Measurements from ENCODE around the gene NTNG1. TPM values are rescaled to one million over a fixed set of nuclear protein-coding genes. Genes with fewer than 3 reads are reported as not detected.

NTNG1 gene
- total RNA-seq, 4 donors from 2014 or later = 0.44 to 0.98 (median 0.51) TPM; not detected in 1

DNA sequence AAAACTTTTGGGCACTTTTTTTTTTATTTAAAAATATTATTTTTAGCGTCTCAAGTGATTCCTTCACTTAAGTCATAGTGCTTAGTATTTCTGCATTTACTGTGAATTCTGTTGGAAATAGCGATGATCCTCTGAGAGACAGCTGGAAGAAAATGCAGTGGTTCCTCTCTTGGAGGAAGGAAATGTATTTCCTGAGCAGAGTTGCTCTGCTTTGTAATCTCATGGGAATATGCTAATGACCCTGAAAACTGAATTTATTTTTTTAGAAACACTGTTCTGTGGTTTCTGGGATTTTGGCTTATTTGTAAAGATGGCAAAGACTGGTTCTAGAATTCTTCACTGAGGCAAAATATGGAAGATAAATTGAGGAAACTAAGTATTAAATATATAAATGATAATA lies 88.9 kb downstream of the NTNG1 start:
- TF ChIP-seq, protein P1, sequence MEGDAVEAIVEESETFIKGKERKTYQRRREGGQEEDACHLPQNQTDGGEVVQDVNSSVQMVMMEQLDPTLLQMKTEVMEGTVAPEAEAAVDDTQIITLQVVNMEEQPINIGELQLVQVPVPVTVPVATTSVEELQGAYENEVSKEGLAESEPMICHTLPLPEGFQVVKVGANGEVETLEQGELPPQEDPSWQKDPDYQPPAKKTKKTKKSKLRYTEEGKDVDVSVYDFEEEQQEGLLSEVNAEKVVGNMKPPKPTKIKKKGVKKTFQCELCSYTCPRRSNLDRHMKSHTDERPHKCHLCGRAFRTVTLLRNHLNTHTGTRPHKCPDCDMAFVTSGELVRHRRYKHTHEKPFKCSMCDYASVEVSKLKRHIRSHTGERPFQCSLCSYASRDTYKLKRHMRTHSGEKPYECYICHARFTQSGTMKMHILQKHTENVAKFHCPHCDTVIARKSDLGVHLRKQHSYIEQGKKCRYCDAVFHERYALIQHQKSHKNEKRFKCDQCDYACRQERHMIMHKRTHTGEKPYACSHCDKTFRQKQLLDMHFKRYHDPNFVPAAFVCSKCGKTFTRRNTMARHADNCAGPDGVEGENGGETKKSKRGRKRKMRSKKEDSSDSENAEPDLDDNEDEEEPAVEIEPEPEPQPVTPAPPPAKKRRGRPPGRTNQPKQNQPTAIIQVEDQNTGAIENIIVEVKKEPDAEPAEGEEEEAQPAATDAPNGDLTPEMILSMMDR (IDR thresholded peaks at IDR 0.05; ENCODE audit: low read depth) = no peak

DNA sequence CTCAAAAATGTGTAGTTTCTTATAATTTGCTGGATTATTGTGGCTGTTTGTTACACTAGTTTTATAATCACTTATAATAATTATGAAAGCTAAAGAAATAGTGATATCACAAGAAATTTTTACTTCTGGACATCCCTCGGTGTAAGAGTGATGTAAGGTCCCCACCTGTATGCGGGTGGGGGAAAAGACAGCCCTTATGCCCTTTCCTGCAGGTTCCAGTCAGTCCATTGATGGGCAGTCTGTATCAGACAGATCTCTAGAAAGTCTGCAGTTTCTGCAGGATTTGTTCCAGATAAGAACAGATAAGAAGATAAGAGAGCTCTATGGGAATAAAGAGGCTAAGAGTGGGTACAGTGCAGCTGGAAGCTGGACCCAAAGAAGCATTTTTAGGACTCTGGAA lies 89.3 kb downstream of the NTNG1 start:
- TF ChIP-seq, protein P1 (IDR thresholded peaks at IDR 0.05; ENCODE audit: low read depth) = no peak

DNA sequence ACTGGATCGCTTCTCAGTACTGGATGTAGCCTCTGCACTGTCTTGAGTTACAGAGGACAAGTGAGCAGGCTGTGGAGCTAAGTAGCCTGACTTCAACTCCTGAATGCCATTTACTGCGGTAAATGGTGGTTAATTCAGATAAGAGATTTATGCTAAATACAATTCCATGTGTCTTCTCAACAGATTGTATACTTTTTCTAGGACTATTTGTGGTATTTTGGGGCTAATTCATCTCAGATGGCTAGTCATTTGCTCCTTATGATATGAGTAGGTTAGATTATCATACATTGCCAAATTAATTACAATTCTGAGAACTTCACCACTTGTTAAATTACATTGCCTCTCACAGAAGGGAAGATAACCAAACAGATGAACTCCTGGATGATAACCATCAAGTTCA lies 90.5 kb downstream of the NTNG1 start:
- TF ChIP-seq, protein P1 (IDR thresholded peaks at IDR 0.05; ENCODE audit: low read depth) = no peak

DNA sequence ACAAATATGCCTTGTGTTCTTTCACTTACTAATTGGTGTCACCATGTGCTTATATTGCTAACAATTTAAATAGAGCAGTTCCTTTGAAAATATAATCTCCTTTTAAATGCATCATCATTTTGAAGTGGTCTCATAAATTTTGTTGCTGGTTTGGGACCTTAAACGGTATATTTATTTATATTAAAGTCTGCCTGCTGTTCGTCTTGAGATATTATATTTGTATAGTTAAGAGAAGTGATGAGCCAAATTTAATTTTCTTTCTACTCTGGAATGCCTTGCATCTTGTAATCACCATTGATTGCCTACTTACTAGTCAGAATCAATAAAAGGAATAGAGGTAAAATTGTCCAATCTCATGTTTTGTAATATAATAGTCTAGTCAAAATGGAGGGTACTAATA lies 91.6 kb downstream of the NTNG1 start:
- TF ChIP-seq, protein P1 (IDR thresholded peaks at IDR 0.05; ENCODE audit: low read depth) = no peak

DNA sequence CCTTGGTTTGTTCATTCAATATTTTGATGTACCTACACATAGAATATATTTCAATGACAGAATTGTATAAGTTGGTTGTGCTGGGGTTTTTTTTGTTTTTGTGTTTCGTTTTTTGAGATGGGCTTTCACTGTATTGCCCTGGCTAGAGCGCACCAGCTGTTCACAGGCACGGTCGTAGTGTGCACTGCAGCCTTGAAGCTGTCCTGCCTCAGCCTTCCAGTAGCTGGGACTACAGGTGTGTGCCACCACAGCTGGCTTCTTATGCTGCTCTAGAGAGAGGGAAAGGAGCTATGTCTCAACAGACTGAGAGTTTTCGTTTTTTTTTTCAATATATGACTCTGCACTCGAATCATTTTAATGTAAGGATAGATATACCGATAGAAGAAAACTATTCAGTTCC lies 102.6 kb downstream of the NTNG1 start:
- TF ChIP-seq, protein P1 (IDR thresholded peaks at IDR 0.05; ENCODE audit: low read depth) = no peak

DNA sequence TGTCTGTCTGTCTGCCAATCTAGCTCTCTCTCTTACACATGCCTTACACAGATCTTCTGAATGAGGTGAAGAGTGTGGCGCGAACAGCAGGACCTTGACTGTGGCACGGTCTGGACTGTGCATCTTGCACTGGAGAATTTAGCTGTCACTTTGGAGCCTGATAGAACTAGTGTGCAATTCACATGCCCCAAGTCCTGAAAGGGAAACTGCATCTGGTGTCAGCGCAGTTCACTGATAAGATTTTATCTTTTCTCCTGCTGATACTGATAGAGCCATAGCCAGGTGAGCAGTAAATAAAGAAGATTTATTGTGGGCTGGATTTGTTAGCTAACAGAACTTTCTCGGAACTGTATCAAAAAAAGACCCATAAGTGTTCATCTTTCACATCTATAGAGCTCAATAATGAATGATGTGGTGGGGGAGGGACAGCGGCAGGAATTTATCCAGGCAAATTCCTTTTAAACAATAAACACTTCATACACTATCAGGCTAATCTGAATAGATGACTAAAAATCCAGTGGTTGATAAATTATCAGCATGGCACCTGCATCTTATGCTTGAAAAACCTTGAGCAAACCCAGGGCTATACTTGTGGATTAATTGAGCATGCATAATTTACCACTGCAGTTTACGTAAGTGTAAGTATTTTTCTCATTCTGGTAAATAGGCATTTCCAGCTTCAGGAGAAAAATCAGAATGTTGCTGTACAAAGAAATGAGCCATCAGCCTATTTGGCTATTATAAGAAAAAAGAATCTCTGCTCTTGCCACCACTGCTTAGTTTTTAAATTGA lies 104.1 kb downstream of the NTNG1 start:
- TF ChIP-seq, protein P1 (IDR thresholded peaks at IDR 0.05; ENCODE audit: low read depth) = no peak

DNA sequence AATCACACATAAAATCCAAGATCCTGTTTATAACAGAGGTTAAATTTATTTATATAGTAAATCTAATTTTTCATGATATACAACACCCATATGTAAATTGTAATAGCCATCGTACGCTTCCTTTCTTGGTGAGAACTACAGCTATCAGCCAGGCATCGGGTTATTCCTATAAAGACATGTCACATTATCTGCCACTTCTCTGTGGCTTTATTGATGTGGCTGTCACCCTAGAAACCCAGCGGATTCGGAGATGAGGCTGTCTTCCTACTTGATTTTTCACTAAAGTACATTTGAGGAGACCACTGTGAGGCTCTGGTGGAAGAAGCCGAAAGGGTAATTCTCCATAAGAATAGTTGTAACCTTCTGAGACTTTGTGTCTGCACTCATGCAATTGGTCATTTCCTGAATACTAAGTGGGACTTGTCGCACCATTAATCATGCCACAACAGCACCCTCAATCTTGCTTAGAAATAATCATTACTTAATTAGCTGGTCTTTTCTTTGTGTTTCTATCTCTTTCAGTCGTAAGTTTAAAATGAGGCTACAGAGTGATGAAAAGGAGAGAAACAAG lies 106.0 kb downstream of the NTNG1 start:
- TF ChIP-seq, protein P1 (IDR thresholded peaks at IDR 0.05; ENCODE audit: low read depth) = no peak

All from subcutaneous adipose tissue (tissue), 4 donors.